ENCODE data around the gene MIDN.

GRCh38 chr19:1269478-1270212 is 21.3 kb downstream of the MIDN start:
- TF ChIP-seq SIN3A (IDR thresholded peaks at IDR 0.05; ENCODE audit: borderline replicate concordance, insufficient read depth, low read depth, low read length) (peak; percentile 13; the same call in 1 of the 2 replicates), CTCF (IDR thresholded peaks at IDR 0.05) (no peak), POLR2AphosphoS5 (IDR thresholded peaks at IDR 0.05; ENCODE audit: low read depth, low read length) (peak; percentile 93)

Measured in Panc1 (cell line).